HG03159 (cell line): ENCODE measurements around the gene RBFOX1.

Experiments used
- ATAC-seq: cut with Tn5 transposase; IDR thresholded peaks from one replicate; pipeline ENCODE4 v1.9.1; 2021; ENCODE audit warnings: mild to moderate bottlenecking, moderate library complexity; ENCODE audit not compliant: unreplicated experiment

RBFOX1 gene

DNA sequence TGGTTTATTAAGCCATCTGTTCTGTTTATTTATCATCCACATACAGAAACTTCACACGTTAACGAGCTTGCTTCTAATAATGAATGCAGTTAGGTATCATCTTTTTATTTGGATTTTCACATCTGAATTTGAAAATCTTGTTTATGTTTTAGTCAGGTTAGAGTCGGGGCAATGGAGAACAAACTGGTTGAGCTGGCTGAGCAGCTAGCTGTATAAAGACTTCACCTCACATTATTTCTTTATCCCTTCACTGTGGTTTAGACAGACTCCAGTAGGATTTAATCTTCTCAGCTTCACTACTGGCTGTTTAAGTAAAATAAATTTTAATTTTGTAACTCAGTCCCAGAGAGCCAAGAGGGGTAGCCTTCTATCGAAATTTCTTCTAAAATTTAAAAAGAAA lies 415.9 kb downstream of the RBFOX1 start:
- ATAC-seq: no peak

DNA sequence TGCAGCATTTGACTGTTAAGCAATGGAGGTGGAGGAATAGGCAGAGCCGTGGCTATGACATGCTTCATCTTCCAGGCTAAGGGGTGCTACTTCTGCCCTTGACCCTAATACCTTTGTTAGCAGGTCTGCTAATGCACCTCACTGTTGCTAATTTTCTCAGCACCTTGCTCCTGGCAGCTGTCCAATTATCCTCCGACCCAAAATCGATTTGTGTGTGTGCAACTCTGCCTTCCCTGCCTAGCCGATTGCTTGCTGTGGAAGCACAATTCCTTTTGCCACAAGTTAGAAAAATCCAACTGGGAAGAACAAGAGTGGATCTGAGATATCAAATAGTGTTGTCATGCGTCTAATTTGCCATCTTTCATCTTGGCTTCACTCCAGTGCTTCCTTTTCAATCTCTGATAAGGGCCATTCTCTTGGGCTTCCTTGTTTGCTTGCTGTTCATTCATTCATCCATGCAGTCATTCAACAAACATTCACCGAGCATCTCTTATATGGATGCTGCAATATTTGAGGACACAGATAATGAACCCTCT lies 422.8 kb downstream of the RBFOX1 start:
- no peak for ATAC-seq
